ENCODE data around the gene FBXL15. TPM values are rescaled to one million over a fixed set of nuclear protein-coding genes. Genes with fewer than 3 reads are reported as not detected.

Gene FBXL15
- polyA plus RNA-seq, 4 donors, result 24.8 to 47.0 (median 34.6) TPM

GRCh38 chr10:102395400-102396316 is 25.0 kb upstream of the FBXL15 start, which contains the start of gene NFKB2:
TSS of gene NFKB2 (plus strand) at chr10:102395705. CDS start at chr10:102395960, 255 bp downstream.
- FAIRE-seq, result no peak
- Histone ChIP-seq H3K27me3 (ENCODE audit: control insufficient read depth in 3 of 3, insufficient read depth in 3 of 3, low read length in 3 of 3) (peaks cover 0 to 5% (median 0%) of the 10 kb centered on the region in 3 donors), H3K27ac (ENCODE audit: low read depth in 1 of 3, low read length in 2 of 3) (peak within 1 kb of the TSS; percentile 91 to 96 (median 93)), H3K9me3 (ENCODE audit: control insufficient read depth in 2 of 2, insufficient read depth in 1 of 2, low read depth in 1 of 2, low read length in 1 of 2) (no peaks in the 10 kb centered on the region), H3K36me3 (ENCODE audit: control insufficient read depth in 3 of 3, insufficient read depth in 2 of 3, low read depth in 1 of 3, low read length in 3 of 3) (peaks cover 0 to 42% (median 0%) of the 10 kb centered on the region in 3 donors), H3K4me3 (ENCODE audit: low read depth in 1 of 3, low read length in 3 of 3) (peak within 1 kb of the TSS; percentile 62 to 77 (median 65)), H3K4me1 (ENCODE audit: control insufficient read depth in 3 of 3, insufficient read depth in 2 of 3, low read depth in 1 of 3, low read length in 2 of 3) (peaks cover 2 to 21% (median 4%) of the 10 kb centered on the region in 3 donors)
- peak; percentile 82 to 96 for DNase-seq
- WGBS, 3 donors, result 0 to 1% (median 1%) methylated on average over 37 to 42 of the region's 42 CpGs

GRCh38 chr10:102396317-102396650 is 24.4 kb upstream of the FBXL15 start:
- Histone ChIP-seq H3K4me3 (ENCODE audit: low read depth in 1 of 3, low read length in 3 of 3) (peak overlapping the region in 2 of 3 donors; percentile 62 to 65), H3K27ac (ENCODE audit: low read depth in 1 of 3, low read length in 2 of 3) (peak overlapping the region in 2 of 3 donors; percentile 91 to 96), H3K9me3 (ENCODE audit: control insufficient read depth in 2 of 2, insufficient read depth in 1 of 2, low read depth in 1 of 2, low read length in 1 of 2) (no peaks in the 10 kb centered on the region), H3K36me3 (ENCODE audit: control insufficient read depth in 3 of 3, insufficient read depth in 2 of 3, low read depth in 1 of 3, low read length in 3 of 3) (peaks cover 0 to 48% (median 1%) of the 10 kb centered on the region in 3 donors), H3K27me3 (ENCODE audit: control insufficient read depth in 3 of 3, insufficient read depth in 3 of 3, low read length in 3 of 3) (no peaks in the 10 kb centered on the region), H3K4me1 (ENCODE audit: control insufficient read depth in 3 of 3, insufficient read depth in 2 of 3, low read depth in 1 of 3, low read length in 2 of 3) (peaks cover 2 to 21% (median 4%) of the 10 kb centered on the region in 3 donors)
- no peak for FAIRE-seq
- DNase-seq, result no peak
- 39 to 46% (median 45%) methylated on average over 4 of the region's 4 CpGs for WGBS, 3 donors

- Histone ChIP-seq H3K36me3 (ENCODE audit: control insufficient read depth in 3 of 3, insufficient read depth in 2 of 3, low read depth in 1 of 3, low read length in 3 of 3) (peaks cover 2 to 53% (median 4%) of the 10 kb centered on the region in 3 donors), H3K9me3 (ENCODE audit: control insufficient read depth in 2 of 2, insufficient read depth in 1 of 2, low read depth in 1 of 2, low read length in 1 of 2) (no peaks in the 10 kb centered on the region), H3K4me3 (ENCODE audit: low read depth in 1 of 3, low read length in 3 of 3) (no peak overlapping the region), H3K27me3 (ENCODE audit: control insufficient read depth in 3 of 3, insufficient read depth in 3 of 3, low read length in 3 of 3) (no peaks in the 10 kb centered on the region), H3K4me1 (ENCODE audit: control insufficient read depth in 3 of 3, insufficient read depth in 2 of 3, low read depth in 1 of 3, low read length in 2 of 3) (peaks cover 2 to 21% (median 4%) of the 10 kb centered on the region in 3 donors), H3K27ac (ENCODE audit: low read depth in 1 of 3, low read length in 2 of 3) (peak overlapping the region in 1 of 3 donors; percentile 1)
- FAIRE-seq, result no peak
- no peak for DNase-seq
- 88 to 92% (median 91%) methylated on average over 12 of the region's 12 CpGs for WGBS, 3 donors
Measured at GRCh38 chr10:102396730-102397151, 23.9 kb upstream of the FBXL15 start.

GRCh38 chr10:102397222-102398171 is 23.1 kb upstream of the FBXL15 start:
- Histone ChIP-seq H3K36me3 (ENCODE audit: control insufficient read depth in 3 of 3, insufficient read depth in 2 of 3, low read depth in 1 of 3, low read length in 3 of 3) (peaks cover 2 to 60% (median 4%) of the 10 kb centered on the region in 3 donors), H3K4me3 (ENCODE audit: low read depth in 1 of 3, low read length in 3 of 3) (no peak overlapping the region), H3K27me3 (ENCODE audit: control insufficient read depth in 3 of 3, insufficient read depth in 3 of 3, low read length in 3 of 3) (no peaks in the 10 kb centered on the region), H3K27ac (ENCODE audit: low read depth in 1 of 3, low read length in 2 of 3) (no peak overlapping the region), H3K4me1 (ENCODE audit: control insufficient read depth in 3 of 3, insufficient read depth in 2 of 3, low read depth in 1 of 3, low read length in 2 of 3) (peaks cover 2 to 21% (median 4%) of the 10 kb centered on the region in 3 donors), H3K9me3 (ENCODE audit: control insufficient read depth in 2 of 2, insufficient read depth in 1 of 2, low read depth in 1 of 2, low read length in 1 of 2) (no peaks in the 10 kb centered on the region)
- 93 to 94% (median 93%) methylated on average over 14 of the region's 14 CpGs for WGBS, 3 donors
- DNase-seq (no peak), FAIRE-seq (no peak)

- DNase-seq (no peak), FAIRE-seq (no peak)
- Histone ChIP-seq H3K27ac (ENCODE audit: low read depth in 1 of 3, low read length in 2 of 3) (peak overlapping the region in 1 of 3 donors; percentile 88), H3K27me3 (ENCODE audit: control insufficient read depth in 3 of 3, insufficient read depth in 3 of 3, low read length in 3 of 3) (no peaks in the 10 kb centered on the region), H3K4me3 (ENCODE audit: low read depth in 1 of 3, low read length in 3 of 3) (no peak overlapping the region), H3K36me3 (ENCODE audit: control insufficient read depth in 3 of 3, insufficient read depth in 2 of 3, low read depth in 1 of 3, low read length in 3 of 3) (peaks cover 2 to 67% (median 7%) of the 10 kb centered on the region in 3 donors), H3K4me1 (ENCODE audit: control insufficient read depth in 3 of 3, insufficient read depth in 2 of 3, low read depth in 1 of 3, low read length in 2 of 3) (peaks cover 2 to 21% (median 4%) of the 10 kb centered on the region in 3 donors), H3K9me3 (ENCODE audit: control insufficient read depth in 2 of 2, insufficient read depth in 1 of 2, low read depth in 1 of 2, low read length in 1 of 2) (no peaks in the 10 kb centered on the region)
- WGBS, 3 donors, result 84 to 87% (median 85%) methylated on average over 21 of the region's 21 CpGs
Measured at GRCh38 chr10:102398172-102399020, 22.2 kb upstream of the FBXL15 start.

GRCh38 chr10:102399217-102400021 is 21.2 kb upstream of the FBXL15 start:
- peak overlapping the region; percentile 76 to 88 (median 76) for H3K27ac ChIP-seq (ENCODE audit: low read depth in 1 of 3, low read length in 2 of 3)
- 3 to 4% (median 3%) methylated on average over 61 to 72 of the region's 72 CpGs for WGBS, 3 donors

GRCh38 chr10:102400076-102400475 is 20.6 kb upstream of the FBXL15 start:
- Histone ChIP-seq H3K4me1 (ENCODE audit: control insufficient read depth in 3 of 3, insufficient read depth in 2 of 3, low read depth in 1 of 3, low read length in 2 of 3) (peaks cover 2 to 19% (median 4%) of the 10 kb centered on the region in 3 donors), H3K27me3 (ENCODE audit: control insufficient read depth in 3 of 3, insufficient read depth in 3 of 3, low read length in 3 of 3) (no peaks in the 10 kb centered on the region), H3K36me3 (ENCODE audit: control insufficient read depth in 3 of 3, insufficient read depth in 2 of 3, low read depth in 1 of 3, low read length in 3 of 3) (peaks cover 2 to 84% (median 7%) of the 10 kb centered on the region in 3 donors), H3K27ac (ENCODE audit: low read depth in 1 of 3, low read length in 2 of 3) (peak overlapping the region in 2 of 3 donors; percentile 7 to 29), H3K9me3 (ENCODE audit: control insufficient read depth in 2 of 2, insufficient read depth in 1 of 2, low read depth in 1 of 2, low read length in 1 of 2) (no peaks in the 10 kb centered on the region), H3K4me3 (ENCODE audit: low read depth in 1 of 3, low read length in 3 of 3) (no peak overlapping the region)
- DNase-seq, result no peak
- 74 to 85% (median 80%) methylated on average over 17 of the region's 17 CpGs for WGBS, 3 donors
- no peak for FAIRE-seq

More at GRCh38 chr10:102399217-102400021, 21.2 kb upstream of the FBXL15 start:
- Histone ChIP-seq H3K27me3 (ENCODE audit: control insufficient read depth in 3 of 3, insufficient read depth in 3 of 3, low read length in 3 of 3) (no peaks in the 10 kb centered on the region), H3K4me3 (ENCODE audit: low read depth in 1 of 3, low read length in 3 of 3) (peak overlapping the region; percentile 44 to 63 (median 51)), H3K4me1 (ENCODE audit: control insufficient read depth in 3 of 3, insufficient read depth in 2 of 3, low read depth in 1 of 3, low read length in 2 of 3) (peaks cover 2 to 21% (median 4%) of the 10 kb centered on the region in 3 donors), H3K36me3 (ENCODE audit: control insufficient read depth in 3 of 3, insufficient read depth in 2 of 3, low read depth in 1 of 3, low read length in 3 of 3) (peaks cover 2 to 77% (median 7%) of the 10 kb centered on the region in 3 donors), H3K9me3 (ENCODE audit: control insufficient read depth in 2 of 2, insufficient read depth in 1 of 2, low read depth in 1 of 2, low read length in 1 of 2) (no peaks in the 10 kb centered on the region)
- DNase-seq, result peak; percentile 85 to 96
- FAIRE-seq, result no peak

Data from small intestine (tissue), 7 donors.